NCI-H345 treated with DMSO at 0.1 percent for 48 hours (cell line): Measurements from ENCODE around the gene OR51B4.
"Not testable (repeated sequence)": the region's sequence is repeated elsewhere in the genome, so short reads cannot be mapped to it uniquely, and the experiment has no call there.

Experiments
- DNase-seq: peaks from one replicate; lab custom pipeline; 2025; ENCODE audit not compliant: unreplicated experiment; lab: John Stamatoyannopoulos, UW

OR51B4 gene

DNA sequence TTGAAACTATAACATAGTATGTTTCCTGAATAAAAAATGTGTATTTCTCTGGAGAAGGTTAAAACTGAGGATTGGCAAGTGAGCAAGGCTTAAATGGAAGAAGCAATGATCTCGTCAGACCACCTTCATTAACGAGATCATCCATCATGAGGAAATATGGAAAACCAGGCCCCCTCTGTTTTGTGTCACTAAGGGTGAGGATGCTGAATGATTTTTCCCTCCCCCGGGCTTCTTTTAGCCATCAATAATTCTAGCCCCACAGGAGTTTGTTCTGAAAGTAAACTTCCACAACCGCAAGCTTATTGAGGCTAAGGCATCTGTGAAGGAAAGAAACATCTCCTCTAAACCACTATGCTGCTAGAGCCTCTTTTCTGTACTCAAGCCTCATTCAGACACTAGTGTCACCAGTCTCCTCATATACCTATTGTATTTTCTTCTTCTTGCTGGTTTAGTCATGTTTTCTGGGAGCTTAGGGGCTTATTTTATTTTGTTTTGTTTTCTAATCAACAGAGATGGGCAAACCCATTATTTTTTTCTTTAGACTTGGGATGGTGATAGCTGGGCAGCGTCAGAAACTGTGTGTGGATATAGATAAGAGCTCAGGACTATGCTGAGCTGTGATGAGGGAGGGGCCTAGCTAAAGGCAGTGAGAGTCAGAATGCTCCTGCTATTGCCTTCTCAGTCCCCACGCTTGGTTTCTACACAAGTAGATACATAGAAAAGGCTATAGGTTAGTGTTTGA, 26.2 kb downstream of the OR51B4 start:
- DNase-seq, result no peak

GRCh38 chr11:5274395-5274794, 27.4 kb downstream of the OR51B4 start:
- no peak for DNase-seq

- DNase-seq, result no peak
Observed at GRCh38 chr11:5272395-5273017, 29.2 kb downstream of the OR51B4 start.

- DNase-seq, result no peak
Observed at GRCh38 chr11:5269715-5270147, 32.0 kb downstream of the OR51B4 start, which contains the start of gene HBE1. Gene HBE1, minus strand, starts transcription at chr11:5269945. Its CDS starts 55 bp downstream, at chr11:5269890.

GRCh38 chr11:5267033-5267563, 34.6 kb downstream of the OR51B4 start:
- DNase-seq, result no peak

DNA sequence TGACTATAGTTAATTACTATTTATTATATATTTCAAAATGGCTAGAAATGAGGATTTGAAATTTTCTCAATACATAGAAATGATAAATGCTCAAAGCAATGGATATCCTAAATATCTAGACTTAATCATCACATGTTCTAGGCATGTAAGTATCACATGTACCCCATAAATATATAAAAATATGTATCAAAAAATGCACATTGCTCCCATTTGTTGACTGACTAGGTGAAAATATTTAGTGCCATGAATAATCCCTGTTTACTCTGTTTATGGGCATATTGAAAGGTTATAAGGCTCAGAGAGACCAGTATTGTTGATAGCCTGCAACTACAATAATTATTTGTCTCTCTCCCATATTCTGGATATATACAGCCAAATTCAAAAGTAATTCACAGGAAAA, 35.1 kb downstream of the OR51B4 start:
- DNase-seq, result no peak

DNA sequence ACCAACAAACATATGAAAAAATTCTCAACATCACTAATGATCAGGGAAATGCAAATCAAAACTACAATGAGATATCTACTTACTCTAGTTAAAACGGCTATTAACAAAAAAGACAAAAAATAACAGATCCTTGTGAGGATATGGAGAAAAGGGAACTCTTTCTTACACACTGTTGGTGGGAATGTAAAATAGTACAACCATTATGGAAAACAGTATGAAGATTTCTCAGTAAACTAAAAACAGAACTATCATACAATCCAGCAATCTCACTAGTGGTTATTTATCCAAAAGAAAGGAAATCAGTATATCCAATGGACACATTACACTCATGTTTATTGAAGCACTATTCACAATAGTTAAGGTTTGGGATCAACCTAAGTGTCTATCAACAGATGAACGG, 35.9 kb downstream of the OR51B4 start:
- DNase-seq, result no peak

DNA sequence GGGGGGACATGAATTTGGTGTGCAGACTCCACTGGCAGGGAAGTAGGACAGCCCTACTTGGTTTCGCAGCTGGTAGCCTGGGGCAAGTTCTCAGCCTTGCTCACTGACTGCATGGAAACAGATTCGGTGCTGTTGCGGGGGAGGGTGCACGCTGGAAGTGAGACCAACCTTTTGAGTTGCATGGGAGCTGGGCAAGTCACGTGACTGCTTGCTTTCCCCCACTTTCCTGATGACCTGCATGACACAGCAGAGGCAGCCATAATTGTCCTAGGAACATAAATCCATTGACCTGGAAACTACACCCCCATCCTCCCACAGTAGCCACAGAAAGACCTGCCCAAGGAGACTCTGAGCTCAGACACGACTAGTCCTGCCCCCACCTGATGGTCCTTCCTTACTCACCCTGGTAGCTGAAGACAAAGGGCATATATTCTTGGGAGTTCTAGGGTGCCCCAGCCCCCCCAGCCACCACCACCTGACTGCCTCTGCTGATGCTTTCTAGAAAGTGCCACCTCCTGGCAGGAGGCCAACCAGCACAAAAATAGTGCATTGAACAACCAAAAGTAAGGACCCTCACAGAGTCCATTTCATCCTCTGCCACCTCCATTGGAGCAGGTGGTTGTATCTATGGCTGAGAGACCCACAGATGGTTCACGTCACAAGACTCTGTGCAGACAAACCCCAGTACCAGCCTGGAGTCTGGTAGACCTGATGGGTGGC, 43.0 kb downstream of the OR51B4 start:
- no peak for DNase-seq

DNA sequence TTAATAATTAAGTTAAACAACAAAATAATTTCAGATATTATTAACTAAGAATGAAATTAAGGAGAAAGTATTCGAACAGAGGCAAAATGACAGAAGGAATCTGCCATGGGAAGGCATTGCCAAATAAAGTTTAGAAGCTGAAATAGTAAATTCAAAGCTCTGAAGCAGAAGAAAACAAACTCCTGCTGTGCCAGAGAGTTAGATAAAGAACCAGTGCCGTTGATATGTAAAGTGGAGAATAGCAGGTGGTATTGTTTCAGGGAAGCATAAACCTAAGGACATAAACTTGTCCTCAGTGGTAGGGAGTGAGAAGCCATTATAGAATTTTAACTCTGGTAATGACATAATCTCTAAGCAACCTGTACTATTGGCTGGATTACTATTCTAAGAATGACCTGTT, 44.5 kb downstream of the OR51B4 start:
- no peak for DNase-seq

DNA sequence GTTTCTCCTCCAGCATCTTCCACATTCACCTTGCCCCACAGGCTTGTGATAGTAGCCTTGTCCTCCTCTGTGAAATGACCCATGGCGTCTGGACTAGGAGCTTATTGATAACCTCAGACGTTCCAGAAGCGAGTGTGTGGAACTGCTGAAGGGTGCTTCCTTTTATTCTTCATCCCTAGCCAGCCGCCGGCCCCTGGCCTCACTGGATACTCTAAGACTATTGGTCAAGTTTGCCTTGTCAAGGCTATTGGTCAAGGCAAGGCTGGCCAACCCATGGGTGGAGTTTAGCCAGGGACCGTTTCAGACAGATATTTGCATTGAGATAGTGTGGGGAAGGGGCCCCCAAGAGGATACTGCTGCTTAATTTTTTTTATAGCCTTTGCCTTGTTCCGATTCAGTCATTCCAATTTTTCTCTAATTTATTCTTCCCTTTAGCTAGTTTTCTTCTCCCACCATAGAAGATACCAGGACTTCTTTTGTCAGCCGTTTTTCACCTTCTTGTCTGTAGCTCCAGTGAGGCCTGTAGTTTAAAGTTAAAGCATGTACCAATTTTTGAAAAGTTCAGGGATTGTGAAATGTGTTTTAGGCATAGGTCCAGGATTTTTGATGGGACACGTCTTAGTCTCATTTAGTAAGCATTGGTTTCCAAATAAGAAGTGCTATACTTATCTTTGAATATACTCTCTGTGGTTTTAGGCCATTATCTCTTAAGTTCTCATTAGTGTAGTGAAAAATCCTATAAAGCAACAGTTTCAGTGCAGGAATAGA, 46.9 kb downstream of the OR51B4 start, which contains the start of gene HBG2:
HBG2 (minus strand) TSS at position 136 of the 768 bp plus-strand sequence; CDS start at position 83, 53 bp downstream.
- not testable (repeated sequence) for DNase-seq

GRCh38 chr11:5254023-5254422, 47.7 kb downstream of the OR51B4 start:
- DNase-seq, result not testable (repeated sequence)

DNA sequence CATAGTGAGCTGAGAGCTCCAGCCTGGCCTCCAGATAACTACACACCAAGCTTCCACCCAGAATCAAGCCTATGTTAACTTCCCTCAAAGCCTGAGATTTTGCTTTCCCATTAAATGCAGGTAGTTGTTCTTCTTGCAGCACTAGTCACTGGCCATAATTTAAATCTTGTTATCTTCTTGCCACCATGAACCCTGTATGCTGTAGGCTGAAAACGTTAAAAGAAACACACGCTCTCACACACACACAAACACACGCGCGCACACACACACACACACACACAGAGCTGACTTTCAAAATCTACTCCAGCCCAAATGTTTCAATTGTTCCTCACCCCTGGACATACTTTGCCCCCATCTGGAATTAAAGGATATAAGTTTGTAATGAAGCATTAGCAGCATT, 48.3 kb downstream of the OR51B4 start:
- DNase-seq, result not testable (repeated sequence)

DNA sequence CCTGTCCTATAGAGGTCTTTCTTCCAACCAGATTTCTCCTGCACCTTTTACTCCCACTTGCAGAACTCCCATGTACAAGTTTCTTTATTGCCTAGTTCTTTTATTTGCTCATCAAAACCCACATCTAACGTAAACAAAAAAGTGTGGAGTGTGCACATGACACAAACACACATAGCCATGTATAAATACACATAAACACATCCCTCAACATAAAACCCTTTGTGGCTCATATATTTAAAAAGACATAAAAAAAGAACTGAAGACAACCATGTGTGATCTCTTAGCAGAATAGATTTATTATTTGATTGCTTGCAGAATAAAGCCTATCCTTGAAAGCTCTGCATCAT, 48.9 kb downstream of the OR51B4 start:
- DNase-seq, result no peak

DNA sequence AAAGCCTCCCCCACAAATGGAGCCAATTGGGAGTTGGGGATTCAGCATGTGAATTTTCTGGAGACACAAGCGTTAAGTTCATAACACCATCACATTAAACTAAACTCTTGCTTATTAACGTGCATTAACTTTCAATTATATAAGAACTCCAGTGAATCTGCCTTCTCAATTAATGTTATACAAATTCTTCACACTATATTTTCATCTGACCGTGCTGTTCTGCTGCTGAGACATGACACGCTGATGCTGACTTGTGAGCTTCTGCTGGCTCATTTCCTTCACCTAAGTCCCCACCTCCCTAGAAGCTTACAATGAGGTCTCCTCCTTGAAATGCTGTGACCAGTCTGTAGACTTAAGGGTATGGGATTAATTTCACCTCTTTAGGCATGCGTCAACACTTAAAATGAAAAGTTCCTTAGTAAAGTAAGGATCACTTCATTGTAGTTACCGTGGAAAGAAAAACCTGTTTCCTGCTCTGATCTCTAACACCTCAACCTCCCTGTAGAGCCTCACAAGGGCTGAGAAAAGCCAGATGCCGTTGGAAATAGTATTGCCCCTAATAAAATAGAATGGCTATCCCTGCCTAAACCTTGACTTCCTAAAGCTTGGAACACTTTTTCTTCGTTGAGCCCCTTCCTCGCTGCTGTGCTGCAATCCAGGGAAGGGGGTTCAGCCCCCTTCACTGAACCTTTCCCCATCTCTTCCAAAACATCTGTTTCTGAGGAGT, 49.4 kb downstream of the OR51B4 start:
- DNase-seq, result no peak

GRCh38 chr11:5251746-5252145, 50.0 kb downstream of the OR51B4 start:
- no peak for DNase-seq
